ENCODE measurements around the gene ASIC3. TPM values are rescaled to one million over a fixed set of nuclear protein-coding genes. Genes with fewer than 3 reads are reported as not detected.

The ASIC3 gene
- total and polyA plus RNA-seq, 3 donors from 2014 or later, result 20.8 to 37.9 (median 27.5) TPM

- Histone ChIP-seq H3K4me1 (peaks cover 6% of the 10 kb centered on the region), H3K4me3 (peak overlapping the region; percentile 6 to 29), H3K27ac (peak overlapping the region in 1 of 2 donors; percentile 63), H3K36me3 (ENCODE audit: low read depth, missing control alignments) (no peaks in the 10 kb centered on the region), H3K9me3 (no peaks in the 10 kb centered on the region), H3K27me3 (no peaks in the 10 kb centered on the region)
- intact Hi-C loops (cut with DNase I; ENCODE audit: low total_unique reads), result no loop called here
- WGBS, 2 donors, result 23 to 29% methylated on average over 11 of the region's 11 CpGs
- TF ChIP-seq CTCF (IDR thresholded peaks at IDR 0.05) (no peak), POLR2A (IDR thresholded peaks at IDR 0.05) (no peak)
- DNase-seq, result peak; percentile 53
Measured at GRCh38 chr7:151008143-151008510, 40.2 kb upstream of the ASIC3 start.

DNA sequence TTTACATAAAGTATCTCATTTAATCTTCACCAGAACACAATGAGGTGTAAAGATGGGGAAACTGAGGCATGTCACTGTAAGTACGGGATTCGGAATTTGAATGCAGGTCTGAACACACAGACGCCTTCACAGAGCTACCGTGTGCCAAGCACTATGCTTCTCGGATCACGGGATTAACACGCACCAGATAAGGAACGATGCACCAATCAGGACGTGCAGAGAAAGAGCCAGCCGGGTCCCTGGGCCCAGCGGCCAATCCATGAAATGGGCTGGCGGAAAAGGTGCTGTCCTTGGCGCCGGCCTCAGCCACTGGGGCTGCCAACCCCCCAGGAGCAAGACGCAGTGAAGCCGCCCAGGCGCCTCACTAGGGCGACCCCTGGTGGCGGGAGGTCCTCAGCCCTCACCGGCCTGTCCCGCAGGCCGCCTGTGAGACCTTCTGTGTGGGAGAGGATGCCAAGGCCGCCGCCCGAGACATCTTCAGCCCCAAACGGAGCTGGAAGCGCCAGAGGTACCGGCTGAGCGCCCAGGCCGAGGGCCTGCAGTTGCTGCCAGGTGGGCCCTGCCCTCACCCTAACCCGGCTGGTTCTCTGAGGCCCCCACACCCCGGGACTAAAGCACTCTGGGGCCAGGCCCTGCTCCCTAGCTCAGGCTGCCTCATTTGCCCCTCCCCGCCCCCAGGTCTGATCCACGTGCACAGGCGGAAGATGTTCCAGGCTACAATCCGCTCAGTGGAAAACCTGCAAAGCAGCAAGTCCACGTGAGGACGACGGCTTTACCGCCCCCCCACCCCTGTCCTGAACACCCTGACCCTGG is 39.6 kb upstream of the ASIC3 start:
- intact Hi-C loops (cut with DNase I; ENCODE audit: low total_unique reads), result no loop called here
- 24 to 26% methylated on average over 22 to 40 of the region's 40 CpGs for WGBS, 2 donors
- Histone ChIP-seq H3K9me3 (no peaks in the 10 kb centered on the region), H3K4me3 (peak overlapping the region; percentile 6 to 29), H3K36me3 (ENCODE audit: low read depth, missing control alignments) (no peaks in the 10 kb centered on the region), H3K27me3 (no peaks in the 10 kb centered on the region), H3K27ac (peak overlapping the region in 1 of 2 donors; percentile 63), H3K4me1 (peaks cover 7% of the 10 kb centered on the region)
- DNase-seq, result peak; percentile 87
- TF ChIP-seq CTCF (IDR thresholded peaks at IDR 0.05), result peak; percentile 89 to 92 (median 89)
- no peak for TF ChIP-seq POLR2A (IDR thresholded peaks at IDR 0.05)

DNA sequence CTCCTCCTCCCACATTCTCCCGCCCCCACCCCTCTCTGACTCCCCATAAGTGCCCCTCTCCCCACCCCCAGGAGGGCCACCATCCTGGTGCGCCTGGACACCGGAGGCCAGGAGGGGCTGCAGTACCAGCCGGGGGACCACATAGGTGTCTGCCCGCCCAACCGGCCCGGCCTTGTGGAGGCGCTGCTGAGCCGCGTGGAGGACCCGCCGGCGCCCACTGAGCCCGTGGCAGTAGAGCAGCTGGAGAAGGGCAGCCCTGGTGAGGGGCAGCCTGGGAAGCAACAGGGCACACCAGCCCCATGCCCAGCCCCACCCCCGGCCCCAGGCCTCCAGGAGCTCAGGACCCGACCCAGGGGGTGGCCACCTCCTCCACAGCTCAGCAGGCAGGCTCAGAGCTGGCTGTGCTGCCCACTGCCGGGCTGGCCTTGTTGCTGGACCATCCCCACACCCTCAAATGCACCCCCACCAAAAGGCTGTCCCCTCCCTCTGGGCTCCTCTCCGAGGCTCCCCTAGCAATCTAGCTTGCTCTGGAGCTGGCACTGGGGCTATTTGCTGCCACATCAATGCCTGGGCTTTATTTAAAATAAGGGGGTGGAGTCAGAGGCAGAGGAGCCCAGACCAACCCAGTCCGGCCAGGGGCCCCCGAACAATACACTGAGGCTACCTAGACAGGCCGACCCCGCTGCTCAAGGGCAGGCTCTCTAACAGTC is 38.8 kb upstream of the ASIC3 start:
- Histone ChIP-seq H3K27ac (no peak overlapping the region), H3K36me3 (ENCODE audit: low read depth, missing control alignments) (no peaks in the 10 kb centered on the region), H3K27me3 (no peaks in the 10 kb centered on the region), H3K9me3 (no peaks in the 10 kb centered on the region), H3K4me3 (no peak overlapping the region), H3K4me1 (peaks cover 7% of the 10 kb centered on the region)
- 51 to 76% methylated on average over 3 to 22 of the region's 22 CpGs for WGBS, 2 donors
- DNase-seq, result no peak
- TF ChIP-seq CTCF (IDR thresholded peaks at IDR 0.05) (no peak), POLR2A (IDR thresholded peaks at IDR 0.05) (no peak)
- intact Hi-C loops (cut with DNase I; ENCODE audit: low total_unique reads), result no loop called here

DNA sequence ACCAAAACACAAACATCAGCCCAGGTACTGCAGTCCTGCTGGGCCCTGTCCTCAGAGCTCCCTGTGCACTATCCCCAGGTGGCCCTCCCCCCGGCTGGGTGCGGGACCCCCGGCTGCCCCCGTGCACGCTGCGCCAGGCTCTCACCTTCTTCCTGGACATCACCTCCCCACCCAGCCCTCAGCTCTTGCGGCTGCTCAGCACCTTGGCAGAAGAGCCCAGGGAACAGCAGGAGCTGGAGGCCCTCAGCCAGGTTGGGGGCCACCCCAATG is 38.4 kb upstream of the ASIC3 start:
- intact Hi-C loops (cut with DNase I; ENCODE audit: low total_unique reads), result no loop called here
- WGBS, 2 donors, result 48 to 54% methylated on average over 7 of the region's 7 CpGs
- no peak for DNase-seq
- TF ChIP-seq POLR2A (IDR thresholded peaks at IDR 0.05), result no peak
- no peak for TF ChIP-seq CTCF (IDR thresholded peaks at IDR 0.05)
- peaks cover 7% of the 10 kb centered on the region for H3K4me1 ChIP-seq
- no peaks in the 10 kb centered on the region for H3K36me3 ChIP-seq (ENCODE audit: low read depth, missing control alignments)
- H3K27me3 ChIP-seq, result no peaks in the 10 kb centered on the region
- no peak overlapping the region for H3K27ac ChIP-seq
- no peak overlapping the region for H3K4me3 ChIP-seq
- H3K9me3 ChIP-seq, result no peaks in the 10 kb centered on the region
